GM12878 (cell line): ENCODE measurements around the gene SLC51A. TPM values are rescaled to one million over a fixed set of nuclear protein-coding genes. Genes with fewer than 3 reads are reported as not detected.

Experiments used
- ATAC-seq: fragments of 200-7000 bp; cut with Tn5 transposase; 3 replicates; pipeline ENCODE4 v1.9.1; 2020; ENCODE audit warnings: mild to moderate bottlenecking, moderate library complexity
- BruUV-seq: library from RNA; stranded (reverse); fragments of 400-500 nt; replicated peaks from 2 replicates; lab custom pipeline; 2021; lab: Mats Ljungman, UMichigan
- CTCF ChIA-PET: fragments of 300-600 bp; sonication (Branson Sonifier 250); formaldehyde crosslinking; extraction: SDS; loops from one replicate; lab custom pipeline; 2021; ENCODE audit warnings: inconsistent platforms; lab: Yijun Ruan, JAX
- POLR2A ChIA-PET: fragments of 350-600 bp; formaldehyde crosslinking; extraction: SDS; loops from one replicate; lab custom pipeline; 2021; ENCODE audit warnings: inconsistent platforms; lab: Charles Lee
- RAD21 ChIA-PET: fragments of 300-600 bp; sonication (Branson Sonifier 250); formaldehyde crosslinking; loops from one replicate; lab custom pipeline; 2023; ENCODE audit warnings: antibody characterized with exemption; ENCODE audit not compliant: unreplicated experiment; lab: Charles Lee
- SMC1A ChIA-PET: fragments of 300-600 bp; sonication (Branson Sonifier 250); formaldehyde crosslinking; loops from one replicate; lab custom pipeline; 2023; ENCODE audit not compliant: unreplicated experiment, uncharacterized antibody; lab: Charles Lee
- DNase-seq: peaks from one replicate; pipeline ENCODE4 v3.0.0-alpha.2; 2011; ENCODE audit warnings: low read depth, low spot score
- FAIRE-seq: peaks from 3 replicates; lab custom pipeline; 2011; peaks lifted over from hg19 to GRCh38; lab: Jason Lieb, UNC
- H2AFZ ChIP-seq: 2 replicates; pipeline ENCODE4 v1.6.0; 2011; ENCODE audit warnings: low read depth, low read length, control low read depth; ENCODE audit not compliant: control insufficient read depth
- H3K27ac ChIP-seq: 2 replicates; pipeline ENCODE4 v1.5.1; 2011; ENCODE audit warnings: control low read depth; ENCODE audit not compliant: control insufficient read depth, insufficient read depth
- H3K27me3 ChIP-seq, 2 experiments: replicated peaks in 1 of 2; 2 replicates each; pipeline versions ENCODE4 v1.6.0 to v1.6.1; 2011; ENCODE audit warnings: low read length in 1 of 2; ENCODE audit not compliant: control insufficient read depth in 2 of 2, insufficient read depth in 2 of 2
- H3K36me3 ChIP-seq, 2 experiments: 2 replicates each; pipeline ENCODE4 v1.5.1; 2011; ENCODE audit warnings: low read length in 1 of 2; ENCODE audit not compliant: control insufficient read depth in 2 of 2, insufficient read depth in 2 of 2
- H3K4me1 ChIP-seq: 2 replicates; pipeline ENCODE4 v1.6.1; 2011; ENCODE audit warnings: mild to moderate bottlenecking, low read length, moderate library complexity, mixed read lengths; ENCODE audit not compliant: control insufficient read depth, insufficient read depth
- H3K4me2 ChIP-seq: 2 replicates; pipeline ENCODE4 v1.6.0; 2011; ENCODE audit warnings: control low read depth; ENCODE audit not compliant: control insufficient read depth, insufficient read depth
- H3K4me3 ChIP-seq: fragments of 200-600 bp; sonication (generic); 2 replicates; pipeline ENCODE4 v1.5.1; 2016
- H3K79me2 ChIP-seq: 2 replicates; pipeline ENCODE4 v1.6.0; 2011; ENCODE audit warnings: low read length; ENCODE audit not compliant: control insufficient read depth, insufficient read depth
- H3K9ac ChIP-seq: 2 replicates; pipeline ENCODE4 v1.8.0; 2011; ENCODE audit warnings: low read length, control low read depth, mixed read lengths; ENCODE audit not compliant: control insufficient read depth, insufficient read depth
- H3K9me3 ChIP-seq: replicated peaks from 3 replicates; pipeline ENCODE4 v1.5.1; 2011; ENCODE audit warnings: mild to moderate bottlenecking, low read length; ENCODE audit not compliant: control insufficient read depth, insufficient read depth
- H4K20me1 ChIP-seq: 2 replicates; pipeline ENCODE4 v1.6.0; 2011; ENCODE audit not compliant: control insufficient read depth, insufficient read depth
- BCL11A ChIP-seq: IDR thresholded peaks from 2 replicates; pipeline ENCODE4 v1.6.1; 2011; ENCODE audit warnings: low read depth, low read length
- BRCA1 ChIP-seq: IDR thresholded peaks from 2 replicates; pipeline ENCODE4 v1.6.1; 2011; ENCODE audit warnings: low read depth, low read length, improper control_type of control experiment
- CBX3 ChIP-seq: fragments of 200-600 bp; sonication (generic); IDR thresholded peaks from 2 replicates; pipeline ENCODE4 v1.6.1; 2016; ENCODE audit warnings: low read depth, borderline replicate concordance
- KLF5 ChIP-seq: fragments of 450-650 bp; IDR thresholded peaks from 2 replicates; pipeline ENCODE4 v1.6.1; 2014; ENCODE audit warnings: mild to moderate bottlenecking; ENCODE audit not compliant: partially characterized antibody
- NR2C1 ChIP-seq: fragments of 450-650 bp; IDR thresholded peaks from 2 replicates; pipeline ENCODE4 v1.6.1; 2017; ENCODE audit warnings: antibody characterized with exemption, mild to moderate bottlenecking, moderate library complexity
- POLR2AphosphoS2 ChIP-seq: IDR thresholded peaks from 2 replicates; pipeline ENCODE4 v1.6.1; 2011; ENCODE audit warnings: low read depth, mild to moderate bottlenecking, low read length, improper control_type of control experiment, moderate library complexity
- REST ChIP-seq: IDR thresholded peaks from 2 replicates; pipeline ENCODE4 v1.6.1; 2012; ENCODE audit warnings: mild to moderate bottlenecking, low read depth, low read length
- SMC3 ChIP-seq: IDR thresholded peaks from 2 replicates; pipeline ENCODE4 v1.6.1; 2011; ENCODE audit warnings: low read length, improper control_type of control experiment, borderline replicate concordance
- SUZ12 ChIP-seq: fragments of 200-600 bp; sonication (generic); IDR thresholded peaks from one replicate; pipeline ENCODE4 v1.6.1; 2018; ENCODE audit warnings: antibody characterized with exemption, mild to moderate bottlenecking; ENCODE audit not compliant: unreplicated experiment
- ZBTB33 ChIP-seq: fragments of 450-650 bp; IDR thresholded peaks from 2 replicates; pipeline ENCODE4 v1.6.1; 2017; ENCODE audit warnings: mild to moderate bottlenecking
- ZNF592 ChIP-seq: fragments of 450-650 bp; IDR thresholded peaks from 2 replicates; pipeline ENCODE4 v1.6.1; 2017; ENCODE audit warnings: mild to moderate bottlenecking, moderate library complexity
- WGBS: methylation state at CpG from one replicate; pipeline ENCODE4 v1.1.6; 2016; ENCODE audit warnings: low lambda C conversion rate; ENCODE audit not compliant: insufficient replicate concordance, insufficient coverage; ENCODE audit errors: missing lambda C conversion rate; 5-methylcytosine and 5-hydroxymethylcytosine counted together
- in situ Hi-C: fragments of 300-500 bp; cut with MboI; formaldehyde crosslinking; loops from 9 replicates; pipeline ENCODE4 v1.14.3; 2018; ENCODE audit warnings: mixed read lengths
- intact Hi-C: fragments of 100-400 bp; cut with micrococcal nuclease; formaldehyde crosslinking; loops from one replicate; pipeline ENCODE4 v1.14.2; 2022; ENCODE audit not compliant: unreplicated experiment
- polyA plus RNA-seq, 11 experiments: library from polyadenylated mRNA; depleted of rRNA in 4 of 11; unstranded in 6 of 11; stranded (reverse) in 5 of 11; fragments of >200 nt; fragmentation: Nextera tagmentation in 4 of 11; fragmentation: Illumina TruSeq in 1 of 11; extraction: Ambion mirVana in 4 of 11; extraction: Trizol in 1 of 11; gene quantifications; 1 replicate in 1 of 11; 2 replicates in 10 of 11; pipeline versions ENCODE4 v1.2.1 to v1.2.3, GENCODE V29; 2011 to 2016; ENCODE audit warnings: inconsistent platforms in 2 of 11, missing spikeins in 2 of 11, low read depth in 1 of 11
- total RNA-seq, 4 experiments: library from RNA; depleted of rRNA in 3 of 4; stranded (reverse); fragments of >200 nt in 3 of 4; fragmentation: Illumina TruSeq in 1 of 4; extraction: Trizol in 1 of 4; gene quantifications; 2 replicates each; pipeline versions ENCODE4 v1.2.1 to v1.2.3, GENCODE V29; 2013 to 2021

SLC51A gene
- total and polyA plus RNA-seq, 10 of the 15 experiments (the other 5 are each of a cell fraction or from before 2014, with no cell fraction given), result 0.99 to 3.9 (median 2.2) TPM; not detected in 6

- ChIA-PET RAD21 (interaction anchor here (0.8 kb wide), 1 partner anchor 10 kb away, joined by 3 read pairs; no protein-coding TSS in a partner anchor), POLR2A (no interaction called here), SMC1A (interaction anchor here (0.8 to 1.4 kb wide), 3 partner anchors 12 to 102 kb away, joined by 3 to 5 read pairs (median 4); no protein-coding TSS in a partner anchor), CTCF (interaction anchor here (1.2 kb wide), 1 partner anchor 102 kb away, joined by 3 read pairs; no protein-coding TSS in a partner anchor)
- Histone ChIP-seq H4K20me1 (no peaks in the 10 kb centered on the region), H3K79me2 (no peaks in the 10 kb centered on the region), H3K4me1 (peaks cover 14% of the 10 kb centered on the region), H3K27ac (no peak overlapping the region), H3K4me3 (no peak overlapping the region), H2AFZ (no peak overlapping the region), H3K9ac (no peak overlapping the region), H3K36me3 (no peaks in the 10 kb centered on the region), H3K27me3 (no peaks in the 10 kb centered on the region), H3K9me3 (no peaks in the 10 kb centered on the region), H3K4me2 (no peak overlapping the region)
- FAIRE-seq (no peak), ATAC-seq (no peak), DNase-seq (no peak)
- no peak for TF ChIP-seq REST
- no peak for TF ChIP-seq BCL11A
- no peak for TF ChIP-seq ZNF592
- TF ChIP-seq SMC3, result no peak
- TF ChIP-seq NR2C1, result no peak
- no peak for TF ChIP-seq ZBTB33
- no peak for TF ChIP-seq KLF5
- TF ChIP-seq POLR2AphosphoS2, result no peak
- no peak for TF ChIP-seq CBX3
- no peak for TF ChIP-seq SUZ12
- TF ChIP-seq BRCA1, result no peak
- BruUV-seq, result no TSS peak
- intact Hi-C loops (no loop called here), in situ Hi-C loops (no loop called here)
- 88% methylated on average over 19 of the region's 19 CpGs for WGBS
These were observed 41.2 kb upstream of the SLC51A start for GRCh38 chr3:196175116-196175625.
